ENCODE data around the gene PTEN. TPM values are rescaled to one million over a fixed set of nuclear protein-coding genes. Genes with fewer than 3 reads are reported as not detected.
"Not testable (repeated sequence)": the region's sequence is repeated elsewhere in the genome, so short reads cannot be mapped to it uniquely, and the experiment has no call there.

PTEN gene
- polyA plus RNA-seq, 3 donors, result 75.4 to 85.9 (median 80.2) TPM

DNA sequence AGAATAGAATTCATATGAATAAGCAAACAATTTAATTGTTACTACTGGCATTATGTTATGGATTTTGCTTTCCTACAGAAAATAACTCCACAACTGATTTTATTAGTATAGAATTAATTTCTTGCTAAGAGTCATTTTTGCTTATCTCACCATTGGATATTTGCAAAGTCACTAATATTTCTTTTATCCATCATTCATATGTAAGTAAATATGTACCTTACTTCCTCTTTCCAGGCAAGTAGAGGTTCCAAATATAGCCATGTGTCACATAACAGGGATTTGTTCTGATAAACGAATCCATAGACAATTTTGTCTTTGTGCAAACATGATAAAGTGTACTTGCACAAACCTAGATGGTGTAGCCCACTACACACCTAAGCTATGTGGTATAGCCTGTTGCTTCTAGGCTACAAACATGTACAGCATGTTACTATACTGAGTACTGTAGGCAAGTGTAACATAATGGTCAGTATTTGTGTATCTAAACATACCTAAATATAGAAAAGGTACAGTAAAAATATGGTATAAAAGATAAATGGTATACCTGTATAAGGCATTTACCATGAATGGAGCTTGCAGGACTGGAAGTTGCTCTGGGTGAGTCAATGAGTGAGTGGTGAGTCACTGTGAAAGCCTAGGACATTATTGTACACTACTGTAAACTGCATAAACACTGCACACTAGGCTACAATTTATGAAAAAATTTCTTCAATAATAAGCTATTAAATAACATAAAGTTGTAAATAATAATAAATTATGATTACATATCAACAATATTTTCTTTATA lies 18.4 kb upstream of the PTEN start:
- no peak for DNase-seq (ENCODE audit: low read depth in 3 of 3, low spot score in 2 of 3)

DNA sequence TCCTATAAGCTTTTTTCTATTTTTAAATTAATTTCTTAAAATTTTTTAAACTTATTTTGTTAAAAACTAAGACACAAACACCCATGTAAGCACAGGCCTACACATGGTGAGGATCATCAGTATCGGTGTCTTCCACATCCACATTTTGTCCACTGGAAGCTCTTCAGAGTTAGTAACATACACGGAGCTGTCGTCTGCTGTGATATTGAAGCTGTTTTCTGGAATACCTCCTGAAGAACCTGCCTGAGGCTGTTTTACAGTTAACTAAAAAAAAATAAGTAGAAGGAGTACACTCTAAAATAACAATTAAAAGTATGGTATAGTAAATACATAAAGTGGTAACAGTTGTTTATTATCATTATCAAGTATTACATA lies 17.8 kb upstream of the PTEN start:
- DNase-seq (ENCODE audit: low read depth in 3 of 3, low spot score in 2 of 3), result no peak

DNA sequence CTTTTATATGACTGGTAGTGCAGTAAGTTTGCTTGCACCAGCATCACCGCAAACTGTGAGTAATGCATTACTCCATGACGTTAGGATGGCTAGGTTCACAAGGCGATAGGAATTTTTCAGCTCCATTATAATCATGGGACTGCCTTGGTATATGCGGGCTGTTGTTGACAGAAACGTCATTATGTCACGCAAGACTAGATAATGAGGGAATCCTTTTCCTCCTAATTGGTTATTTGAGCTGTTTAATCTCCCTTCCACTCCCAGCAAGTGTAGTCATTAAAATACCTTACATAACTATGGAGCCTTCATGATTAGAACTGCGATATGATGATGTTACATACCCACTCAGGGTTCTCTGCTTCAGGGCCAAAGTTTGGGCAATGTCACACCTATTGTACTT lies 17.4 kb upstream of the PTEN start:
- no peak for DNase-seq (ENCODE audit: low read depth in 3 of 3, low spot score in 2 of 3)

DNA sequence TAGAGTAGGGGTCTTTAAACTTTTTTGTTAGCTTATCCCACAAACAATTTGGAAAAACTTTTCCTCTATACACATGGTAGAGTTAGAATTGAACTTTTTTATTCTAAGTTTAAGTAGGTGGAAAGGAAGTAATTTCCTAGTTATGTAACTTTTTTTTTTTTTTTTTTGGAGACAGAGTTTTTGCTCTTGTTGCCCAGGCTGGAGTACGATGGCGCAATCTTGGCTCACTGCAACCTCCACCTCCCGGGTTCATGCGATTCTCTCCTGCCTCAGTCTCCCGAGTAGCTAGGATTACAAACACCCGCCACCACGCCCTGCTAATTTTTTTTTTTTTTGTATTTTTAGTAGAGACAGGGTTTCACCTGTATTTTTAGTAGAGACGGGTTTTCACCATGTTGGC lies 16.7 kb upstream of the PTEN start:
- not testable (repeated sequence) for DNase-seq (ENCODE audit: low read depth in 3 of 3, low spot score in 2 of 3)

GRCh38 chr10:87847550-87847949 lies 15.9 kb upstream of the PTEN start:
- DNase-seq (ENCODE audit: low read depth in 3 of 3, low spot score in 2 of 3), result no peak

GRCh38 chr10:87849001-87849400 lies 14.4 kb upstream of the PTEN start:
- no peak for DNase-seq (ENCODE audit: low read depth in 3 of 3, low spot score in 2 of 3)

- no peak for DNase-seq (ENCODE audit: low read depth in 3 of 3, low spot score in 2 of 3)
Measured at GRCh38 chr10:87850742-87851205, 12.7 kb upstream of the PTEN start.

- no peak for DNase-seq (ENCODE audit: low read depth in 3 of 3, low spot score in 2 of 3)
Measured at GRCh38 chr10:87852089-87852488, 11.3 kb upstream of the PTEN start.

DNA sequence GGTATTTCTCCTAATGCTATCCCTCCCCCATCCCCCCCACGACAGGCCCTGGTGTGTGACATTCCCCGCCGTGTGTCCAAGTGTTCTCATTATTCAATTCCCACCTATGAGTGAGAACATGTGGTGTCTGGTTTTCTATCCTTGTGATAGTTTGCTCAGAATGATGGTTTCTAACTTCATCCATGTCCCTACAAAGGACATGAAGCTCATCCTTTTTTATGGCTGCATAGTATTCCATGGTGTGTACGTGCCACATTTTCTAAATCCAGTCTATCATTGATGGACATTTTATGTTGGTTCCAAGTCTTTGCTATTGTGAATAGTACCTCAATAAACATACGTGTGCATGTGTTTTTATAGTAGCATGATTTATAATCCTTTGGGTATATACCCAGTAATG lies 8.2 kb upstream of the PTEN start:
- not testable (repeated sequence) for DNase-seq (ENCODE audit: low read depth in 3 of 3, low spot score in 2 of 3)

DNA sequence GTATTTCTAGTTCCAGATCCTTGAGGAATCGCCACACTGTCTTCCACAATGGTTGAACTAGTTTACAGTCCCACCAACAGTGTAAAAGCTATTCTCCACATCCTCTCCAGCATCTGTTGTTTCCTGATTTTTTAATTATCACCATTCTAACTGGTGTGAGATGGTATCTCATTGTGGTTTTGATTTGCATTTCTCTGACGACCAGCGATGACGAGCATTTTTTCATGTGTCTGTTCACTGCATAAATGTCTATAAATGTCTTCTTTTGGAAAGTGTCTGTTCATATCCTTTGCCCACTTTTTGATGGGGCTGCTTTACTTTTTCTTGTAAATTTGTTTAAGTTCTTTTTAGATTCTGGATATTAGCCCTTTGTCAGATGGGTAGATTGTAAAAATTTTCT lies 7.8 kb upstream of the PTEN start:
- DNase-seq (ENCODE audit: low read depth in 3 of 3, low spot score in 2 of 3), result not testable (repeated sequence)

- no peak for DNase-seq (ENCODE audit: low read depth in 3 of 3, low spot score in 2 of 3)
Measured at GRCh38 chr10:87860156-87860795, 3.1 kb upstream of the PTEN start.

DNA sequence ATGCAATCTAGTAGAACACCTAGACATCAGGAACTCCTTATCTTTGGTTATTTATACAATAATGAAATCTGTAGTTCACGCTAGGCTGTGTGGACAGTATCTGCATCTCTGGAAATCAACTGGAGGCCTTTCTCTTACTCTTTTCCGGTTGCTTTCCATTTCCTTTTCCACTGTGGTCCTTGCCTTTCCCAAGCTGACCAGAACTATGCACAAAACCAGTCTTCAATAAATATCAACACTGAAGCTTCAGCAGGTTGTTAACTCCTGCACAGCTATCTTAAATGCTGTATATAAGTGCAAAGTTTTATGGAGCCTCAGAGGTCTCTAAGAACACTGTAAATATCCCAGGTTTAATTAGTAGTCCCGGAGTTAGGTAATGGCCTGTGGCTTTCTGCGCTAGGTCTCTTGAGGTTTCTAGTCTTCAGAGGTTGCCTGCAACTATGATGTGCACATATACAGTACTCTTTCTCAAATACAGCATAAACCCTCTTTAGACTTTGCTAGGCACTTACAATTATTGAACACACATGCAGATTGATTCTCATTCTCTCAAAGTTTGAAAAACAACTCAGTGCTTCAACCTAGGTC lies 2.5 kb upstream of the PTEN start:
- DNase-seq (ENCODE audit: low read depth in 3 of 3, low spot score in 2 of 3), result no peak

- peak in 1 of 3 donors; percentile 40 for DNase-seq (ENCODE audit: low read depth in 3 of 3, low spot score in 2 of 3)
Measured at GRCh38 chr10:87861566-87861952, 1.9 kb upstream of the PTEN start.

DNA sequence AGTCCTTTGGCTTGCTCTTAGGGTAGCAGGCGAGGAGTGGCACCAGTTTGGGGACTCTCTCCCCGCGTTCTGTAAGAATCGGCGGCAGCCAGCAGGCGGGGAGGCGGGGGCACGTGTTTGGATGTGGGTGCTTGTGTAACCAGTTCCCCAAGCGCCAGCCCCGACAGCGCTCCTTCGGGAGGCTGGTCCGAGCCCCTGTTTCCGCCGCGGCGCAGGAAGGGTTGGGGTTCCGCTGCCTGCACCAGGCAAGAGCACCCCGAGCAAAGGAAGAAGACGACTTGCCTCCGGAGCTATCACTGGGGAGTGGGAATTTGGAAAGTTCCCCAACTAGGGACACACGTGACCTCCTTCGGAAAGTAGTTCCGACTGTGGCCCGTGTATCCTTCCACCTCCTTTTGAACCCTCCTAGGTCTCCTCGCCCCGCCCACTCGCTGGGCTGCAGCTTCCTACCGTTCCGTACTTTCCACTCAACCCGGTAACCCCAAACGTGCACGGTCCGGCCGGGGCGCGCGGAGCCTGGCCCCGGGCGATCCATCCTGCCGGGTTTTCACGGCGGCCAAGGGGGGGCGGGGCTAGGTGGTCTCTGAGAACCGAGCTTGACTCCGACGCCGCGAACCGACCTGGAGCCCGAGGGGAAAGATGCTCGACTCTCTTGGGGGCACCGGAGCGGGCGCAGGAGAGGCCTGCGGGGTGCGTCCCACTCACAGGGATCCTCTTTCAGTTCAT lies 1.3 kb upstream of the PTEN start:
- peak; percentile 93 to 97 (median 95) for DNase-seq (ENCODE audit: low read depth in 3 of 3, low spot score in 2 of 3)

DNA sequence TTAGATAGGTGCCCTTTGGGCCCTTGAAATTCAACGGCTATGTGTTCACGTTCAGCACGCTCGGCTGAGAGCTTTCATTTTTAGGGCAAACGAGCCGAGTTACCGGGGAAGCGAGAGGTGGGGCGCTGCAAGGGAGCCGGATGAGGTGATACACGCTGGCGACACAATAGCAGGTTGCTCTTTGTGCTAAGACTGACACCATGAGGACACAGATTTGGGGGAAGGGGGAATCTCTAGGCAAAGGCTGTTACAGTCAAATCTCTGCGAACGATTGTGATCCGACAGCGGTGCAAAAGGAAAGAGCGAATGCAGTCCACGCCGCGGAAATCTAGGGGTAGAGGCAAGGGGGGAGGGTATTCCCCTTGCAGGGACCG lies 759 bp upstream of the PTEN start:
- peak in 1 of 3 donors; percentile 65 for DNase-seq (ENCODE audit: low read depth in 3 of 3, low spot score in 2 of 3)

DNA sequence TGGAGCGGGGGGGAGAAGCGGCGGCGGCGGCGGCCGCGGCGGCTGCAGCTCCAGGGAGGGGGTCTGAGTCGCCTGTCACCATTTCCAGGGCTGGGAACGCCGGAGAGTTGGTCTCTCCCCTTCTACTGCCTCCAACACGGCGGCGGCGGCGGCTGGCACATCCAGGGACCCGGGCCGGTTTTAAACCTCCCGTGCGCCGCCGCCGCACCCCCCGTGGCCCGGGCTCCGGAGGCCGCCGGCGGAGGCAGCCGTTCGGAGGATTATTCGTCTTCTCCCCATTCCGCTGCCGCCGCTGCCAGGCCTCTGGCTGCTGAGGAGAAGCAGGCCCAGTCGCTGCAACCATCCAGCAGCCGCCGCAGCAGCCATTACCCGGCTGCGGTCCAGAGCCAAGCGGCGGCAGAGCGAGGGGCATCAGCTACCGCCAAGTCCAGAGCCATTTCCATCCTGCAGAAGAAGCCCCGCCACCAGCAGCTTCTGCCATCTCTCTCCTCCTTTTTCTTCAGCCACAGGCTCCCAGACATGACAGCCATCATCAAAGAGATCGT lies 598 bp downstream of the PTEN start:
- DNase-seq (ENCODE audit: low read depth in 3 of 3, low spot score in 2 of 3), result not testable (repeated sequence)

GRCh38 chr10:87864496-87865059 lies 1.2 kb downstream of the PTEN start:
- peak in 1 of 3 donors; percentile 43 for DNase-seq (ENCODE audit: low read depth in 3 of 3, low spot score in 2 of 3)

DNA sequence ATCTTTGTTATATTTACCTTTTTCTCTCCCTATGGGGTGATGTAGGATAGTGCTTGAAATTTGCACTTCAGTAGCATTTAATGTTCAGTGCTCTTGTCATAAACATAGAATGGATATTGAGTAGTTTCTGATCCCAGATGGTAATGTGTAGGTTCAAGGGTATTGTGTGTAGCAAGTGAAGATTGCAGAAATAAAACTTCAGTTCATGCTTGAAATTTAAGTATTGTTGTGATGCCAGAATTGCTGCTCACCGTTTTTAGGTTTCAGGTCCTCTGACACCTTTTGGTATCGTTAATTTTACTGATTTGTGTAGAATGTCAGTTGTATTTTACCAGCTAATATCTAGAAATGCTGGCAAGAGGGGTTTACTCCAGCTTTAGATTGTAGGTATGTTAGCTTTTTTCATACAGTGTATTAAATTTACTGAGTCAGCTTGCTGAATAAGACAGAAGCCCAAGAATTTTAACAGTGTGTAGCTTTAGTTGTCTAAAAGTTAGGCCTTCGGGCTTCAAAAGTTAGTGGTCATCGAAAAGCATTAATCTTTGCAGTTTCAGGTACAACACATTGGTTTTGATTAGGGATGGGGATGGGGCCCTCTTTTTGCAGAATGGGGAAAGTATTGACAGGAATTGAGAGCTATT lies 1.9 kb downstream of the PTEN start:
- no peak for DNase-seq (ENCODE audit: low read depth in 3 of 3, low spot score in 2 of 3)

DNA sequence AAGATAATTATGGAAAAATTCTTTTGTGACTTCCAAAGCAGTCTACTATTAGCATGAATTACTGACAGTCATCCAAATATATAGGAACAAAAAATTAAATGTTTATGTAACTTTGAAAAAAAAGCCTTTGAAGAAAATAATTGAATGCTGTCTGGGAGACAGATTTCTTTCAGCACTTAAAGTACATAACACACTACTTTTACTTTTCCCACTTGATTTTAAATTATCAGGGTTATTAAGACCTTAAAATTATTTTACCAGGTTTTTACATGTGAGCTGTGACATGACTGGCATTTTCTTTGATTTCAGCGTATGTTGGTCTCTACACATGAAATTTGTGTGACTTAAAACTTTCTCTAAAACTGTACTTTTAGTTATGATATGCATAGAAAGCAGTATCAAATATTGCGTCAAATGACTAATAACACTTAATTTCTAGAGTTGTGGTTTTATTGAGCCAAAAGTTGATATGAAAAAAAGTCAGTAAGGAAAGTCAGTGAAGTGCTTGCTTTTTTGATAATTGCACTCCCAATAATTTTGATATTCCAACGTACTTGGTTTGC lies 3.1 kb downstream of the PTEN start:
- DNase-seq (ENCODE audit: low read depth in 3 of 3, low spot score in 2 of 3), result no peak

GRCh38 chr10:87867453-87867852 lies 4.0 kb downstream of the PTEN start:
- no peak for DNase-seq (ENCODE audit: low read depth in 3 of 3, low spot score in 2 of 3)
